LoVo (cell line): ENCODE results near the gene KDM4D.
"Not testable (repeated sequence)": the region's sequence is repeated elsewhere in the genome, so short reads cannot be mapped to it uniquely, and the experiment has no call there.

ENCODE experiments used
- DNase-seq: peaks from one replicate; pipeline ENCODE4 v3.0.0-alpha.2; 2016; ENCODE audit warnings: low spot score

Gene KDM4D

DNA sequence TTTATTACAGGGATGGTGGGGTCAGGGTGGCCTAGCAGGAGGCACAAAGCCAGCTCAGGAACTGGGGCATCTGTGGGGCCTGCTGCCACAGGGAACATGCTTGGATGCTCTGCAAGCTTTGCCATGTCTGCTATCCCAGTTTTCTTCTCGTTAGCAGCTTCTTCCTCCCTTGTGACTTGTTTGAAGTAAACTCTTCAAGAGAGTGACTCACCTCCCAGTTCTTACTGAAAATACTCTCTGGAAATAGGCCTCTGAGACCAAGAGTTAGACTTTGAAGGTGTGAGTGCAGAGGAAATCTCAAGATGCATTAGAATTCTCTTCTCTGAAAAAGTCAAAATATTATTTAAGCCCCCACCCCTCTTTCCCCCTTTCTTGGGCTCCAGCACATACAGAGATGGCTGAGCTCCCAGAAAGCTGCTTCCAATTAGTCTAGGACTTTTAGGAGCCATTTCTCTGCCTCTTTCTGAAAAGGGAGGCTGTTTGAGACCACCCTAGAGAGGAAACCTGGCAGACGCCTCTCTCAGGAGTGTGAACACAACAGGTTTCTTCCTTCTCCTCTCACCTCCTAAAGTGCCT is 15.3 kb upstream of the KDM4D start:
- DNase-seq: no peak

DNA sequence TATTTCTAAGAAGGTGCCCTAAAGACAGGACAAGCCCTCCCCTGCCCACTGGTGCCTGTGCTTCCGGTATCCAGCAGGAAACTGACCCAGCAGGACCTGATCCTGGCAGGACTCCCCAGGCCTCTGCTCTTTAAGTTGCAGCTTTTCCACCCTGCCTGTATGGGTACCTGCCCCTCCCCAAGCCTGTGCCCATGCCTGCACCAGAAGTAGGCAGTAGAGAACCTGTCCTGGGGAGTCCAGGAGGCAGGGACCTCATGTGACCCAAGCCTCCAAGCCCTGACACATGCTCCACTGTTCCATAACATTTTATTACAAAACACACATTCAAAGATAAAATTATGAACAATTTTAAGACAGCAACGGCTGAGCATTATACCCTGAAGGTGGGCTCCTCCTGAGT is 14.3 kb upstream of the KDM4D start:
- no peak for DNase-seq

DNA sequence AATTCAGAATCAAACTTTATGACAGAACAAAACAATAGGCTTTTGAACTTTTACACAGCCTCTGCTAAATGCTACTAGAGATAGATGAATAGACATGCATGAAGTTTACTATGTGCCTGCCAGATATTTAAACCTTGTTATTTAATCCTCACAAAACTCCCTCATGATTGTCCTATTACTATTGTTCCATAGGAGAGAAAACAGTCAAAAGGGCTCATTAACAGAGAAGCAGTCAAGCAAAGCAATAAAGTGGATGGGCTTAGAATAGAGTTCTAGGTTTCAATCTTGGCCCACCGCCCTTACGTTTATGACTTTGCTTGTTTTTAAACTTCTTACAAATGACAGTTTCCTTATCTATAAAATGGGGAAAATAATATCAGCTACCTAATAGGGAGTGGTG is 13.0 kb upstream of the KDM4D start:
- DNase-seq: no peak

DNA sequence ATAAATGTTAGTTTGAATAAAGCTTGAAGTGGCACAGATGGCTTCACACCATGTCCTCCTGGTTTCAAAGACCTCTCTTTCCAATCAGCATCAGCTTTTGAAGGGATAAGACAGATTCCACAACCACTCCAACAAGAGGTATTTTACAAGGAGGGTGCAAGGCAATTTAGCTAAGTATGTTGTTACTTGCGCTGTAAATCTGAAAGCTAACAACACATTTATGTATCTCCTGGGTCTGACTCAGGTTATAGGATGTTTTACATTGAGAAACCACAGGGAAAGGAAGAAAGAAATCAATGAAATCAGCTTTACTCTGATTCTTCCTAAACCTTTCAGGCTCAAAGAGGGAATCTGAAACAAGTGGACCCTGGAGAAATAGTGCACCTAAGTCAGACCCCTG is 12.3 kb upstream of the KDM4D start:
- no peak for DNase-seq

DNA sequence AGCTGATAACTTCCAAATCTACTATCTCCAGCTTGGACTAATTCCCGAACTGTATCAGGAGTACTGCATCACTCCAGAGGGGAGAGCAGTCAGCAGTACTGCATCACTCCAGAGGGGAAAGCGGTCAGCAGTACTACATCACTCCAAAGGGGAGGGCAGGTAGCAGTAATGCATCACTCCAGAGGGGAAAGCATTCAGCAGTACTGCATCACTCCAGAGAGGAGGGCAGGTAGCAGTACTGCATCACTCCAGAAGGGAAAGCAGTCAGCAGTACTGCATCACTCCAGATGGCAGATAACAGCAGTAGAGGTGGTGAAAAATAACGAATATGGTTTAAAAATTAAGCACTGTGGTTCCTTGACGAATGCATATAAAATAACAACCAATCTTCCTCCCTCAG is 8.6 kb upstream of the KDM4D start:
- no peak for DNase-seq

DNA sequence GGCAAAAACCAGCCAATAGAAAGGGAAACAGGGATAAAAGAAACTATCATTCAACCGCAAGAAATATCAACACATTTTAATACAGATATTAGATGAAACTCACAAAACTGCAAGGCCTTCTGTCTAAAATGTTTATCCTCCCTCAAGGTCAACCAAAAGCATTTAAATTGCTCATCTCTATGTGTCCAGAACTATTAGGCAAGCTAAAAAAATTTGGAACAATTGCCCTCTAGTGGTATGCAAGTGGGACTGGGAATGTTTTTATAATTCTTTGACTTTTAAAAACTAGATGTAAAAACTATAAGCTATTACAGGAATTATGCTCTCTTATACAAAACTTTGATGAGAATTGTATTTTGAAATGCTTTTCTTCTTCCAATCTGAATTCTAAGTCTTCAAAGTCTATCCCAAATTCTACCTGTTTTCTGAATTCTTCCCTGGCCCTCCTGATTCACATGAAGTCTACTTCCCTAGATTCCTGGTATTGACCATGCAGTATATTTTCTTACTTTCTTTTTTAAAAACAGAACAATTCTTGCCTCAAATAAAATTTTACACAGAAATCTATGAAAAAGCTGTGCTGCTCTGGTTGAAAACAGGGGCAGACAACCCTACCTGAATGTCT is 5.1 kb upstream of the KDM4D start:
- DNase-seq: peak; percentile 7

DNA sequence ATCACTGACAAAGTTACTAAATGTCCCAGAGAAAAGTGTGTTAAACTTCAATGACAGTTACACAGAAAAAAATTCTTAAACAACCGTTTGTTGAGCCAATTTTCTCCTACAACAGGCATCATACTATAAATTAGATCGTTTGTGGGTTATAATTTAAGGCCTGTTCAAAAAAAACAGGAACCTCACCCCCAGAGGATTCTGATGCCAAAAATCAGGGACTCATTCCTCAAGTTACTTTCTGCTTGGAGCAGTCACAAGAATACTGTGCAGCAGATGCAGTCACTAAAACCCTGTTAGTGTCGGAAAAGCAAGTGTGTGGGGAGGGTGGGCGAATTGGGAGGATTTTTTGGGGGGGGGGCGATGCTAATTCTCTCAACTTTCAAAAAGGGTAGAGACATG is 810 bp upstream of the KDM4D start:
- no peak for DNase-seq

DNA sequence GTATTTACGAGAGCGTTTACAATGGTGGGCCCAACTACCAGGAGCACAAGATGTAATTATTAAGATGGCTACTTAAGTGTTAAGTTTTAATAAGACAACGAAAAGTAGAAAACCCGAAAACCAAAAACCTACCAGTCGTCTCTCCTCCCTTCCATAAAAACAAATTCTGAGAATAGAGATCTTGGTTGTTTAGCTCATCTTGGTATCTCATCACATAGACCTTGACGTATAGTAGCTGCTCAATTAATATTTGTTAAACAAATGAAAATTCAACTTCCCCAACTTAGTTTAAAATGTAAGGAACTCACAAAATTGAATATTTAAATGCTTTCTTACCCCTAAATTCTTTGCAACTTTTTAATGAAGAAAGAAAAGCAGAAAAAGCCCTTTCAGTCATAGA is 669 bp downstream of the KDM4D start:
- DNase-seq: no peak

DNA sequence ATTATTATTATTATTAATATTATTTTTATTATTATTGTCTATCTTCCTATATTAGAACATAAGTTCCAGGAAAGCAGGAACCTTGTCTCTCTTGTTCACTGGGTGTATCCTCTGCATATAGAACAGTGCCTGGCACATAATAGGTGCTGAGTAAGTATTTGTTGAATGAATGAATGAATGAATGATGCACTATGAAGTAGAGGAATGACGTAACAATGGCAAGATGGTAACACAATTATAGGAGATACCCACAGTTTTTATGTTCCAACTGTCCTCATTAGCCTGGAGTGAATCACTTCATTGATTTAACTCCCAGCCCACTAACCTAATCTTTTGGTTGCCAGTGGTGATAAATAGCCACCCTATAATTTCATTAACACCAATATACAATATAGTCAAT is 2.1 kb downstream of the KDM4D start:
- no peak for DNase-seq

DNA sequence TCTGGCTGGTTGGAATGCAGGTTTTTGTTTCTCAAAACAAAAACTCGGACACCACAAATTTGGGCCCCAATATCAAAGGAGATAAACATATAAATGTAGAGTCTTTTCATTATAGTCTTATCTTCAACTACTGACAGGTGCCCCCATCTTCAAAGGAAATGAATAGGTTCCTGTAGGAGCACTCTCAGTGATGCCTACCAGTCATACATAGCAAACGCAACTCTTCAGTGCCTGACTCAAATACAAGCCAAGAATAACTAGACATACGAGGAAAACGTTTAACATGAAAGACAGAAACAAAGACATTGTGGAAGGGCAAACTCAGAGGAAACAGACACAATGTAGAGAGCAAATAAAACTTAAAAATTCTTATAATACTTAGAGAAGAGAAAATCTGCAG is 13.9 kb downstream of the KDM4D start:
- no peak for DNase-seq

DNA sequence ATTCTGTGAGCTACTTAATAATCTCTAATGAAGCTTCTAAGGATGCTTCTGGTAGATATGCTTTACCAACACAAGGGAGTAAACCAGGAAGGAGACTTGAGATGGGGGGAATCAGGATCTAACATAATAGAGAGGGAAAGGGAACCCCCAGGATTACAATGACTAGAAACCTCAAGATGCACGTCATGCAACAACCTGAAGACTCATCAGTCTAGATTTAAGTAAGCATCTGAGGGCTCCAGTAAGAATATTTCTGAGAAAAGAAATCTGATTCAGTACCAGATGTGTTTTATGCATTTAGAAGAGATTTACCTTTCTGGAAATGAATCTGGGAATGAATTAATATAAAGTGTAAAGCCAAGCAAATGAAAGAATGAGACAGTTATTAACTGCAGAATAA is 15.2 kb downstream of the KDM4D start:
- DNase-seq: no peak

DNA sequence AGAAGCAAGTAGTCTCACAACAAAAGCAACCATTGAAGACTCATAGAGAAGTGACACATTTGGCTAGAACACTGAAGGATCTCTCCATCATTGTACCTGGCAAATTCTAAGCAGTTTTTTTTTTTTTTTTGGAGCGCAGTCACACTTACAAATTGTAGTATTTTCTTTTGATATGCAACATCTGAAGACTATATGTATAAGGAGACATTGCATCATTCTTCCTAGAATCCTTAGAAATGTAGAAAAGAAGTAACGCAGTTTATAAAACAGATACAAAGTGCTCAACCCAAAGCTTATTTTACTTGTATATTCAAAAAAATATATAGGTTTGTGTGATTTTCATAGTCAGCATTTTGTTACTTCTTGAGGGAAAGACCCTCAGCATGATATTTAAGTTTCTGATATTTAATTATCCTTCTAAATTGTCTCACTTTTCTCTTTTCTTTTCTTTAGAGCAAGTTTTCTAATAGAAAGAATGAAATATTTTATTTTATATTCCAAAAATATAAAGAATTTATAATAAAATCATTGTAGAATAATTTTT is 20.0 kb downstream of the KDM4D start:
- no peak for DNase-seq

DNA sequence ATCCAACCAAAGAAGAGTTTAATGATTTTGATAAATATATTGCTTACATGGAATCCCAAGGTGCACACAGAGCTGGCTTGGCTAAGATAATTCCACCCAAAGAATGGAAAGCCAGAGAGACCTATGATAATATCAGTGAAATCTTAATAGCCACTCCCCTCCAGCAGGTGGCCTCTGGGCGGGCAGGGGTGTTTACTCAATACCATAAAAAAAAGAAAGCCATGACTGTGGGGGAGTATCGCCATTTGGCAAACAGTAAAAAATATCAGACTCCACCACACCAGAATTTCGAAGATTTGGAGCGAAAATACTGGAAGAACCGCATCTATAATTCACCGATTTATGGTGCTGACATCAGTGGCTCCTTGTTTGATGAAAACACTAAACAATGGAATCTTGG is 23.9 kb downstream of the KDM4D start:
- DNase-seq: no peak

DNA sequence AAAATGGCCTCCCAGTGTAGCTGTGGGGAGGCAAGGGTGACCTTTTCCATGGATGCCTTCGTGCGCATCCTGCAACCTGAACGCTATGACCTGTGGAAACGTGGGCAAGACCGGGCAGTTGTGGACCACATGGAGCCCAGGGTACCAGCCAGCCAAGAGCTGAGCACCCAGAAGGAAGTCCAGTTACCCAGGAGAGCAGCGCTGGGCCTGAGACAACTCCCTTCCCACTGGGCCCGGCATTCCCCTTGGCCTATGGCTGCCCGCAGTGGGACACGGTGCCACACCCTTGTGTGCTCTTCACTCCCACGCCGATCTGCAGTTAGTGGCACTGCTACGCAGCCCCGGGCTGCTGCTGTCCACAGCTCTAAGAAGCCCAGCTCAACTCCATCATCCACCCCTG is 24.8 kb downstream of the KDM4D start:
- no peak for DNase-seq

DNA sequence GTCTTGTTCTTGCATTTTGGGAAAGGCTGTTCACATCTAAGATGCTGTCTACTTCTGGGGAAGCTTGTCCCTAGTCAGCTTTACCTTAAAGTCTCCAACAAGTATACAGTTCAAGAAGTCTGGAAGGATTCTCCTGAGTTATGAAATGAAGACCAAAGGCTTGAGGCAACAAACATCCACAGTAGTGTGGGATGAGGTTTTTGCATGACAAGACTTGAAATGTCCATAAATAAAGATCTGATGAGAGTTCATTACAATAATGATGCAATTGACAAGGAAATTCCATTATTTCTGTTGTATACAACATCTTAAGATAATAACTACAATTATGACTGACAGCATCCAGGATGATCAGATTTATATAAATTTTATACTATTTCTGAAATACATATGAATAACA is 30.2 kb downstream of the KDM4D start:
- no peak for DNase-seq

DNA sequence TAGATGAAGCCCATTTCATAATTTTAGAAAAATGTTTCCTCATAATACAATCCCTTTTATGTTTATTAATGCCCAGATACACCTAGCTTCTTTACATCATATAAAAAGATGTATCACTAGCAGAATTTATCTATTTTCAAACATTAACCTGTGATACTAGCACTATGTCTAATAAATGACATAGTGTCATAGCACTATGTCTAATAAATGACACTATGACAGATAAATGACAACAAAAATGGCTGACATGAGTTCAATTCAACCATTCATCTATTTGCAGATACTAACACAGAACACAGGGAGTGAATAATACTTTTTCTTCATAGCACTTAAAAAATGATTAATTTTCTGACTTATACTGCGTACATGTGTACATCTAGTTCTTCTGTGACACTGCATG is 32.1 kb downstream of the KDM4D start:
- no peak for DNase-seq

DNA sequence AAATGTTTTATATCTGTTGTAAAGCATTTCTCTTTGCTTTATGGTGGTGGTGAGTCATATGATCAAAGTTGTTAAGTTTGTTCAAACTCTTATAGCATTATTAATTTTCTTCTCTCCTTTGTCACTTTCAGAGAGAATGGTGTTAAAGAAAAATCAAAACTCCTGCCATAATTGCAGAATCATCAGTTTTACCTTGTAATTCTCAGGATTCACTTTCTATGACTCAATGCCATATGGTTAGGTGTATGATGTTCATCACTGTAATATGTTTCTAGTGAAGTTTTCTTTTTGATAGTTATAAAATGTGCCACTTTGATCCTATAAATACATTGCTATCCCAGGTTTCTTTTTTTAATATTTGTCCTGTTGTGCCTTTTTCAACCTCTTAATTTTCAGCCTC is 37.9 kb downstream of the KDM4D start:
- DNase-seq: no peak

DNA sequence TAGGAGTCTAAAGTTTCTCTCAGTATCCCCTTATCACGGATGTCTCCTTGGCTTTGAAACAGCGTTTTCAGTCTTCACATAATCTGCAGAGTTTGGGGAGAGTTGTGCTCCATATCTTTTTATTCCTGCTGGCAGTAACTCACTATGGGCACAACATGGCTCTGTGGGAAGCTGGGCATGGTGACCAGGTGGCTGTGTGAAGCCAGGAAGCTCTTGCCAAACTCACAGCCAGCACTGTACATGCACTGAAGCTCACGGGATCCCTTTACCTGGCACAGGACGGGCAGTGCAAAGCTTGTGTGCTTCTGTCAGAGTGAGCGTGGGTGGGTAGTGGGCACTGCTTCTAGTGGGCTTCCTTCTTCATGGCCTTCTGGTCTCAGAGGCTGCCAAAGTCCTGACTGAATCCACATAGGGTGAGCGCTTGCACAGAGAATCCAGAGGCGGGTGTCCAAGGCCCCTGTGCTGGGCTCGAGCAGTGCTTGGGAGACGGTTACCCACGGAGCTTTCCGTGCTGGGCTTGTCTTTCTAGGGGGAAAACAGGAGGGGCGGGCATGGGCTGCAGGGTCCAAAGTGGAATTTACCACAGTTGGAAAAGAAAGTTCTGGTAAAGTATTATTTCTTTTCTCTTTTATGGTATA is 40.8 kb downstream of the KDM4D start:
- no peak for DNase-seq

DNA sequence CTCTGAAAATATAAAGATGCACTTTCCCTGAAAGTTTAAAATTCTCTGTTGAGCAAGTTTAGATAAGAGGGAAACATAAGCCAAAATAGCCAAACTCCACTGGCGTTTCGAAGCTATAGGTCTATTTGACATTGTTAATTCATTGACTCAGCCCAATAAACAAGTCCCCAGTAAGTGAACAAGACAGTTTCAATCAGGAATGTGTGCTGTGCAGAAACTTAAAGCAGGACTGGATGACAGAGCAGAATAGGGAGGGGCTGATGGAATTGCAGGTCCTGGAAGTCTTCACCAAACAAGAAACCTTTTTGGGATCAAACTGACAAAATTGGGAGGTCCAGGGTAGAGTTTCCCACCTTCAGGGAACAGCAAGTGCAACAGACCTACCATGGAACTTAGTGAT is 42.6 kb downstream of the KDM4D start:
- no peak for DNase-seq

DNA sequence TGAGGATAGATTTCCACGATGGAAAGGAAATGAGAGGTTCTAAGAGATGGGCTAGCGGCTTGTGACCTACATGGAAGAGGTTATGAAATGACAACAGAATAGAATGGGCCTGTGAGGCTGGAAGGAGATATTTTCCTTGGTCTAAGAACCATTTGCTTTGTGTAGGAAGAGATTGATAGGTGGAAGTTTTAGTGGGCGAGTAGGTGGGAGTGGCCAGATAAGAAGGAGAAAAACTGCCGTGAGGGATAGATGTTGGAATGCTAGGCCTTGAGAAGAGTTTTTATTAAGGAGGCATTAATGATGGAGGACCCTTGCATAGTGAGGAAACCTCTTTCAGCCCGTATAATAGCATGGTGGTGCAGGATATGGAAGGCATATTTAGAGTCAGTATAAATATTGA is 48.0 kb downstream of the KDM4D start:
- DNase-seq: not testable (repeated sequence)

DNA sequence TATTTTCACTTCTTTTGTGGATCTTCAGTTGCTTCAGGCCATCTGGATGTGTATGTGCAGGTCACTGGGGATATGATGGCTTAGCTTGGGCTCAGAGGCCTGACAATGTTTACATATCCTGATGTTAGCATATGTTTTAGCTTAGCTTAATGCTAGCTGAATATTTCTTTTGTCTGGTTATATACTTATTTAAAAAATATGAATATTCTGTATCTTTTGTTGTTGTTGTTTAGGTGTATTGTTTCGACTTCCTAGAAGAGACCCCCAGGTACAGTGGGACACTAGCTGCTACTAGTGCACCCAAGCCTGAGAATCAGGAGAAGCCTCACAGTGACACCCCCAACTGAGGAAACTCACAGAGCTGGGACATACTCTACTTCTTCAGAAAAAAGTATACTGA is 51.4 kb downstream of the KDM4D start, which contains the start of gene KDM4E:
KDM4E (plus strand) TSS at position 301 of the 400 bp plus-strand sequence. CDS start 300 bp downstream, outside the sequence.
- DNase-seq: no peak

DNA sequence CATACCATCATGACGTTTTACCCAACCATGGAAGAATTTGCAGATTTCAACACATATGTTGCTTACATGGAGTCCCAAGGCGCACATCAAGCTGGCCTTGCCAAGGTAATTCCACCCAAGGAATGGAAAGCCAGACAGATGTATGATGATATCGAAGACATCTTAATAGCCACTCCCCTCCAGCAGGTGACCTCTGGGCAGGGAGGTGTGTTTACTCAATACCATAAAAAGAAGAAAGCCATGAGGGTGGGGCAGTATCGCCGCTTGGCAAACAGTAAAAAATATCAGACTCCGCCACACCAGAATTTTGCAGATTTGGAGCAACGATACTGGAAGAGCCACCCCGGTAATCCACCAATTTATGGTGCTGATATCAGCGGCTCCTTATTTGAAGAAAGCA is 52.1 kb downstream of the KDM4D start:
- not testable (repeated sequence) for DNase-seq

DNA sequence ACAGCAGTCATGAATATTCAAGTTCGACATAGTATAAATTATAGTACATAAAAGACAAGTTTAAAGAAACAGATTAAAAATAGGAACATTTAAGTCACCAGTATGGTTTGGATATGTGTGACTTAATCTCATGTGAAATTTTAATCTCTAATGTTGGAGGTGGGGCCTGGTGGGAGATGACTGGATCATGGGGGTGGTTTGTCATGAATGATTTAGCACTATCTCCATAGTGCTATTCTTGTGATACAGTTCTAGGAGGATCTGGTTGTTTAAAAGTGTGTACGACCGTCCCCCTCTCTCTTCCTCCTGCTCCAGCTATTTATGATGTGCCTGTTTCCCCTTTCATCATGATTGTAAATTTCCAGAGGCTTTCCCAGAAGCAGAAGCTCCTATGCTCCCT is 54.8 kb downstream of the KDM4D start:
- DNase-seq: no peak

DNA sequence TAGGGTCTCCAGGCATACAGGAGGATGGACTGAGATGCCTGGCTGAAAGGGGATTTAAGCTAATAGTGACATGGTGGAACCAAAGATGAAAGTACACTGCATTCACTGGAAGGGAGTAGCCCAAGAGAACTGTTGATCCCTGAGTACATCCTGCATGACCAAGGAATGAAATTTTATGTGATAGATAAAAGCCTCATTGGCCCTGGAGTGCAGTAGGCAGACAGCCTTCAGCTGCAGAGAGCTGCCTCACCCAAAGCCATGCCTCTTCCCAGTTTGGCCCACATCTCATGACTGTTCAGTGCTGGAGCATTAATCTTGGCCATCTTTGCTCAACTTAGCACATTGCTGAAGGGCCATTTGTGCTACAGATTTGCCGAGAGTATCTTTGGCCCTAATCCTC is 59.5 kb downstream of the KDM4D start:
- no peak for DNase-seq
